Retinal pigment epithelial cell (primary cell): ENCODE data around the gene SEC14L1.

ENCODE experiments used
- DNase-seq: peaks from one replicate; pipeline ENCODE4 v3.0.0-alpha.2; 2010; ENCODE audit warnings: low read depth
- H3K4me3 ChIP-seq: 2 replicates; pipeline ENCODE4 v1.5.1; 2011; ENCODE audit warnings: mild to moderate bottlenecking, low read length, control low read depth, moderate library complexity
- TF ChIP-seq, protein P1 (sequence below): conservative IDR thresholded peaks from 2 replicates; pipeline ENCODE4 v1.5.1; 2011; ENCODE audit warnings: low read depth, low read length, control low read depth, inconsistent platforms

The SEC14L1 gene

GRCh38 chr17:77178050-77178449 is 37.3 kb downstream of the SEC14L1 start:
- no peak overlapping the region for H3K4me3 ChIP-seq
- DNase-seq = no peak
- TF ChIP-seq, protein P1, sequence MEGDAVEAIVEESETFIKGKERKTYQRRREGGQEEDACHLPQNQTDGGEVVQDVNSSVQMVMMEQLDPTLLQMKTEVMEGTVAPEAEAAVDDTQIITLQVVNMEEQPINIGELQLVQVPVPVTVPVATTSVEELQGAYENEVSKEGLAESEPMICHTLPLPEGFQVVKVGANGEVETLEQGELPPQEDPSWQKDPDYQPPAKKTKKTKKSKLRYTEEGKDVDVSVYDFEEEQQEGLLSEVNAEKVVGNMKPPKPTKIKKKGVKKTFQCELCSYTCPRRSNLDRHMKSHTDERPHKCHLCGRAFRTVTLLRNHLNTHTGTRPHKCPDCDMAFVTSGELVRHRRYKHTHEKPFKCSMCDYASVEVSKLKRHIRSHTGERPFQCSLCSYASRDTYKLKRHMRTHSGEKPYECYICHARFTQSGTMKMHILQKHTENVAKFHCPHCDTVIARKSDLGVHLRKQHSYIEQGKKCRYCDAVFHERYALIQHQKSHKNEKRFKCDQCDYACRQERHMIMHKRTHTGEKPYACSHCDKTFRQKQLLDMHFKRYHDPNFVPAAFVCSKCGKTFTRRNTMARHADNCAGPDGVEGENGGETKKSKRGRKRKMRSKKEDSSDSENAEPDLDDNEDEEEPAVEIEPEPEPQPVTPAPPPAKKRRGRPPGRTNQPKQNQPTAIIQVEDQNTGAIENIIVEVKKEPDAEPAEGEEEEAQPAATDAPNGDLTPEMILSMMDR = no peak

GRCh38 chr17:77178563-77178962 is 37.8 kb downstream of the SEC14L1 start:
- TF ChIP-seq, protein P1 = no peak
- H3K4me3 ChIP-seq = no peak overlapping the region
- no peak for DNase-seq

DNA sequence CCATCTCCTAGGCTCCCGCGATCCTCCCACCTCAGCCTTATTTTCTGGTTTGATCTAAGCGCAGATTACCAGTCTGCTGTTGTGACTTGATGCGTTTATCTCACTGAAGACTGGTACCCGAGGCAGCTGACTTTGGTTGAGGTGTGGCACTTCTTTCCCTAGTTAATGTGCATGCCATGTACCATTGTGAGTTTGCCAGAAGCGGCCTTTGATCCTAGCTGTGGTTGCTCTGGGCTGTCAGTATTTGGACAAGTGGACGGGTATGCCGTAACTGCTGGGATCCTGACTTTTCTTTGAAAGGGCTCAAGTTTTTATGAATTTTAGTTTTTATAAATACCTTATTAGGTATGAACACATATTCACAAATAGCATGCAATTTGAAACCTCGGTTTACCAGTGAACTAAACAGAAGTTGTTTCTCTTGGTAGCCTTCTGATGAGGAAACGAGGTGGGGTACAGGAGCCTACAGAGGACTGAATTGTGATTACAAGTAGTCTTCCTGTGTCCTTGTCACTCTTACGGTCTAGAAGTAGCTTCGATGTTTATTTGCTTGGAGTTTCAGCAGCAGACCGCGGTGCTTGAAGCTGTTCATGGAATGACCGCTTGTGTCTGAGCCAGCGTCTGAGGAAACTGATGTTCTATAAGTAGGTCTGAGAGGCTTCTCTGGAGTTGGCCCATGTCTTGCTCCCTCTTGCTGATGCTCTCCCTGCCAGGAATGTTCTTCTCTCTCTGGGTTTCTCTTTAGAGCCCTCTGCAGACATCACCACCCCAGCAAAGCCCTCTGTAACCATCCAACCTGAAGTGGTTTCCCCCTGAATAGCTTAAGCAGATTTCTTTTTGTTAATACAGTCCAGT is 40.0 kb downstream of the SEC14L1 start:
- TF ChIP-seq, protein P1 = no peak
- no peak for DNase-seq
- no peak overlapping the region for H3K4me3 ChIP-seq

- DNase-seq = no peak
- TF ChIP-seq, protein P1 = no peak
- no peak overlapping the region for H3K4me3 ChIP-seq
Observed at GRCh38 chr17:77182205-77183172, 41.7 kb downstream of the SEC14L1 start.

DNA sequence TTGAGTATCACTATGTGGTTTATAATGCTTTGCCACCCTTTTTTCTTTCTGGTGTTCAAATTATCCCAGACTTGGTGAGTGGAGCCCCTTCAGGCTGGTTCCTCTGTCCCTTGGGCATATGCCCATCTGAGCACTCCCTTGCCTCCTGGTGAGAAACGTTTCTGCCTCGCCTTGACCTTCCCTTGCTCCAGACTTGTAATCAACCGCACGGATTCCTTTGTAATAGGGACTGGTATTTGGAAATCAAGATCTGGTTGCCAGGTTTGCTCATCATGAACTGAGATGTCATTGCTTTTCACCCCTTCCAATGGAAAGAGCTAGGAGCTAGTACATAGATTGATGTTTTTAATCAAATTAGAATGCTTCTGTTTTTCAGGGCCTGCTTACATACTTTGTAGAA is 43.7 kb downstream of the SEC14L1 start:
- TF ChIP-seq, protein P1 = no peak
- DNase-seq = no peak
- H3K4me3 ChIP-seq = no peak overlapping the region

DNA sequence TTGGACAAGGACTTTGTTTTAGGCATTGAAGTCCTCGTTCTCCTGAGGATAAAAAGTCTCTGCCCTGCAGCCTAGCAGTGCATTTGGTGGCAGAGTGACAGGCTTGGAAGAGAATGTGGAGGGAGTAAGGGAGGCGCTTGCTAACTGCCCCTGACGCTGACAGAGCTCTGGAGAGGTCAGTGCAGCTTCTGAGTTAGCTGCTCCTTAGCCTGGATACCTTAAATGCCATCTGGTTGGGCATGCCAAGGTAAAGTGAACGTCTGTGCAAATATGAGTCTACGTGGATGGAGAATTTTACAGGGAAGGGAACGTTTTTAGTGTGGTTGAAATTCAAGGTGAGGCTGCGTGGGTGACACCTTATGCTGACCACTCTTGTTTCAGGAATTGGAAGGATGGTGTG is 44.4 kb downstream of the SEC14L1 start:
- no peak overlapping the region for H3K4me3 ChIP-seq
- no peak for DNase-seq
- TF ChIP-seq, protein P1 = no peak
